GM21717 (cell line): ENCODE measurements around the gene CD2AP.
"Not testable (repeated sequence)": the region's sequence is repeated elsewhere in the genome, so short reads cannot be mapped to it uniquely, and the experiment has no call there.

ENCODE experiments used
- ATAC-seq: cut with Tn5 transposase; IDR thresholded peaks from one replicate; pipeline ENCODE4 v1.9.1; 2021; ENCODE audit warnings: mild to moderate bottlenecking, moderate library complexity; ENCODE audit not compliant: unreplicated experiment

CD2AP gene

DNA sequence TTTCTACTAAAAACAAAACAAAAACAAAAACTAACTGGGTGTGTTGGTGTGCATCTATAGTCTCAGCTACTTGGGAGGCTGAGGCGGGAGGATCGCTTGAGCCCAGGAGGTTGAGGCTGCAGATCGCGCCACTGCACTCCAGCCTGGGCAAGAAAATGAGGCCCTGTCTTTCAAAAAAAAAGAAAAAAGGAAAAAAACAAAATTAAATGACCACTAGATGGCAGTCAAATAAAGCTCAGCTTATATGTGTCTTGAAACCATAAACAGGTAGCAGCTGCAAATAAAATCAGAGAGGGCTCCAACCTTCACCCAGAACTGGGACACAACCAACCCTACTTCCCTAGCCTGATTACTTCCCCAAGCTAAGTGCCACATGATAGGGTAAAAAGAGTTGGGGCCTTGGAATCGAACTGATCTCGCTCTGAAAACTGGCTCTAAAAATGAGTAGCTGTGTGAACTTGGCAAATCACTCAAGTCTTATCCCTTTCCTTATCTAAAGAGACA lies 153.7 kb downstream of the CD2AP start:
- peak; percentile 61 for ATAC-seq

GRCh38 chr6:47631797-47632196 lies 154.2 kb downstream of the CD2AP start:
- ATAC-seq = no peak

- no peak for ATAC-seq
Measured at GRCh38 chr6:47633141-47633540, 155.6 kb downstream of the CD2AP start.

DNA sequence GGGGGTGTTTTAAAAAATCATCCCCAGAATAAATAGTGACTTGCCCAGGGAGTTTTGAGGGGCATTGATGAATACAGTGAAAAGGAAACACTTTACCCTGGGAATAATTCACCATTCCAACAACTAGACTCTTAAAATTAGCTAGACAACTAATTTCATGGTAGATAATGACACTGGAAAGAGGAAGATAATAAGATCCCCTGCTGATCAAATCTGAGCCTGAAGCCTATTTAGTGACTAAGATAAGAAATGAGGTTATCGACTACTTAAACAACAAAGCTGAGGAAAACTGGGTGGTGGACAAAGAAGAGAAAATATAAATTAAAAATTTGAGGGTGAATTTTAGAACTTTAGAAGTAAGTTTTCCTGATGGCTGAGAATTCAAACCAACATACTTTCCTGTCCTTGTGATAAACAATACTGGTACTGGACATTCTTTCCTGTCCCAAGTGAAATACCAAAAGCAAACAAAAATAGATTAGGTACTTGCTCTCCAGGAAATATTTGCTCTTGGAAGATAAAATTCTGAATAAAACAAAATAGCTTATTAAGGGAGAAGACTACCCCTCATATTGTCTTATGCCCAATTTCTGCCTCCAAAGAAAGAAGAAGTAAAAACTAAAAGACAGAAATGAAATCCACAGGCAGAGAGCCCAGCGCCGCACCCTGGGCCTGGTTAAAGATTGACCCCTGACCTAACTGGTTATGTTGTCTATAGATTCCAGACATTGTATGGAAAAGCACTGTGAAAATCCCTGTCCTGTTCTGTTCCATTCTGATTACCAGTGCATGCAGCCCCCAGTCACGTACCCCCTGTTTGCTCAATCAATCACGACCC lies 156.8 kb downstream of the CD2AP start:
- no peak for ATAC-seq

DNA sequence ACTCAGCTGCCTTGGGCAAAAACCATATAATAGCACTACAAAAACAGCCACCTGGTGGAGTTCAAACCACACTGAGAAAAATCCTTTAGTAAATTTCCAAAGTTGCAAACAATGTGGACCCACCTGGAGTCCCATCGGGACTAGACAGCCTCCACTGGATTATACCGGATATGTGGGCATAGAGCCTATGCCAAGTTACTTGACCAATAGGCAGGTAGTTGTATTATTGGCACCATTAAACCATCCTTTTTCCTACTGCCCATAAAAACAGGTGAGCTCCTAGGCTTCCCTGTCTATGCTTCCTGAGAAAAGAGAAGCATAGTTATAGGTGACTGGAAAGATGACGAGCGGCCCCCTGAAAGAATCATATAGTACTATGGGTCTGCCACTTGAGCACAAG lies 169.1 kb downstream of the CD2AP start:
- no peak for ATAC-seq

DNA sequence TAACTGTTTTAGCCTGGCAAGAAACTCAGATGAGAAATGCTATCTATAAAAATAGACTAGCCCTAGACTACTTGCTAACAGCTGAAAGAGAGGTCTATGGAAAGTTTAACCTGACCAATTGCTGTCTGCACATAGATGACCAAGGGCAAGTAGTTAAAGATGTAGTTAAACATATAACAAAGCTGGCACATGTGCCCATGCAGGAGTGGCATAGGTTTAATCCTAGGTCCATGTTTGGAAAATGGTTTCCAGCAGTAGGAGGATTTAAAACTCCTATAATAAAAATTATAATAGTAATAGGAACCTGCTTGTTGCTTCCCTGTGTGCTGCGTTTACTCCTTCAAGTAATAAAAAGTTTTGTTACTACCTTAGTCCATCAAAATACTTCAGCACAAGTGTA lies 169.6 kb downstream of the CD2AP start:
- ATAC-seq = no peak

- not testable (repeated sequence) for ATAC-seq
Measured at GRCh38 chr6:47647626-47648025, 170.0 kb downstream of the CD2AP start.

DNA sequence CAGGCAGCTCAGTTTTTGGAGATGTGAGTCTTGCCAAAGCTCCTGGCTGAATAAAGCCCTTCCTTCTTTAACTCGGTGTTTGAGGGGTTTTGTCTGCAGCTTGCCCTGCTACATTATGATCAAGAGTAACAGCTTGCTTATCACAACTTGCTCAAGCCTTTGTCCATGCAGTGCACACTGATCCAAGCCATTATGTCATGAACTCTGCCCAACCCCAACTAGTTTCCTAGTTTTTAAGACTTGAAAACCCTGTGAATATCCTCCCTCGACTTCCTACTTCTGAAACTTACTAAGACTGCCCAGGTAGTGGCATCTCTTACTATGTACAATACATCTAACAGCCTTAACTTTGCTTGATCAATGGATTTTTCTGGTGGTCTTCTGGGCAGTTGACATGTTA lies 170.4 kb downstream of the CD2AP start:
- no peak for ATAC-seq

GRCh38 chr6:47650553-47651432 lies 173.2 kb downstream of the CD2AP start:
- peak; percentile 77 for ATAC-seq

DNA sequence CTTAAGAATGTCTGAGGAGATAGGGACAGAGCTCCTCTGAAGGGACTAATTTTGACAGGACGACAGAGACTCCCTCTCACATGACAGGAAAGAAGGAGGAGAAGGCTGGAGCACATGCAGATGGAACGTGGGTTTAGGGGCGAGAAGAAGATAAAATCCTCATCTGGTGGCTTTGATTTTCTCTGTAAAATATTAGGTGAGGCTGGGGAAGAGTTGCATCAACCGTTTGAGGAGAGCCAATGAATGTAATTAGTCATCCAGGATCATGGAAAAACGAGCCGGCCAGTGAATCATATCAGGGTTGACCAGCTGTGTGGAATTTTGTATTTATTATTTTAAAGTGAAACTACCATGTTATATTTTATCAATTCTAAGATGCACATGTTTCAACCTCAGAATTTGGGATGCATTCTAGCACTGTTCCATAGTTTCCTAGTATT lies 173.9 kb downstream of the CD2AP start:
- no peak for ATAC-seq

DNA sequence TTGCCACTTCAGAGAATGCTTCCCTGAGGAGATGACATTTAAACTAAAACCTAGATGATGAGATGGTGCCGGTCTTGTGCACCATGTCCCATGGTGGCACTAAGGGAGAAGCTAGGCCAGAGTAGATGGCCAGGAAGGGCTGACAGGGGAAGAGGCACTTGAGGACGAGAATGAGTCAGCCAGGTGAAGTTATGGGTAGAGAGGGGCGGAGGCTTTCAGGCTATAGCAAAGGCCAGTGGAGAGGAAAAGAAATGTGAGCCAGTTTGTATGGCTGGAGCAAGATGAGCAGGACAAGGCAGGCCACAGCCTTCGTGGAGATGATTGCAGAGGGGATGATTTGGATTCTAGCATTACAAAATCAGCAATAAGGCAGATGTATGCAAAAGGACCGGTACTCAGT lies 176.1 kb downstream of the CD2AP start:
- ATAC-seq = no peak

- no peak for ATAC-seq
Measured at GRCh38 chr6:47654255-47654654, 176.7 kb downstream of the CD2AP start.

DNA sequence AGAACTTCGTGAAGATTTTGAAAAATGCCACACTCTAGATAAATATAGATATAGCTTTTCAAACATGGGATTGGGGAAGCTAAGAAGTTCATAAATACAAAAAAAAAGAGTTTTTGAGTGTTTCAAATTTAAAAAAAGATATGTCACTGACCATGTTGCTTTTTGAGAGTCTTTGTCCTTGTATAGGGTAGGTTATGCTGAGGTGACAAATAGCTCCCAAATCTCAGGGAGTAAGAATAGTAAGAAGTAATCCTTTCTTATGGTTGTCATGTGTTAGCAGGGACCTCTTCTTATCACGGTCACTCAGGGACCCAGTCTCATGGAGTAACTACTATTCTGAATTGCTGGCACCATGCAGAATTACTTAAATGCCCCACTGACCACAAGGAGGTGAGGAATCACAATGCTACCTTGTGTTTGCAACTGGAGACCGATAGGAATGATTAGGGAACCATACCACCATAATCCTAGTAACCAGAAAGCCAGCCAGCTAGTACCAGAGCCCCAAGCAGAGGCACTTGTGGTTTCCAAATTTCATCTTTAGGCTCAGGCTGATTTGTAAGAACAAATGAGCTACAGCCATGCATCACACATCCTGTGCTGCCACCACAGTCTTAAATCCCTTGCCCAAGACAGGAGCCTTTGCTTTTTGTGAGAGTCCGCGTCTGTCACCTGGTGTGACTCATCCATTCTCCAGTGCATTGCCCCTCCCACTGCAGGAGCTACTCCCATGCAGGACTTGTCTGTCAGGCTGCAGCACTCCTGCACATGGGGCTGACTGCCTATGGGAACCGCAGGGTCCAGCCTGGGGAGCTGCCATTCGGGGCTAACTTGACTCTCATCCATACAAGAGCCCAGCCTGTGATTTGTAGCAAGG lies 178.4 kb downstream of the CD2AP start:
- ATAC-seq = no peak

GRCh38 chr6:47661960-47662359 lies 184.4 kb downstream of the CD2AP start:
- ATAC-seq = no peak

DNA sequence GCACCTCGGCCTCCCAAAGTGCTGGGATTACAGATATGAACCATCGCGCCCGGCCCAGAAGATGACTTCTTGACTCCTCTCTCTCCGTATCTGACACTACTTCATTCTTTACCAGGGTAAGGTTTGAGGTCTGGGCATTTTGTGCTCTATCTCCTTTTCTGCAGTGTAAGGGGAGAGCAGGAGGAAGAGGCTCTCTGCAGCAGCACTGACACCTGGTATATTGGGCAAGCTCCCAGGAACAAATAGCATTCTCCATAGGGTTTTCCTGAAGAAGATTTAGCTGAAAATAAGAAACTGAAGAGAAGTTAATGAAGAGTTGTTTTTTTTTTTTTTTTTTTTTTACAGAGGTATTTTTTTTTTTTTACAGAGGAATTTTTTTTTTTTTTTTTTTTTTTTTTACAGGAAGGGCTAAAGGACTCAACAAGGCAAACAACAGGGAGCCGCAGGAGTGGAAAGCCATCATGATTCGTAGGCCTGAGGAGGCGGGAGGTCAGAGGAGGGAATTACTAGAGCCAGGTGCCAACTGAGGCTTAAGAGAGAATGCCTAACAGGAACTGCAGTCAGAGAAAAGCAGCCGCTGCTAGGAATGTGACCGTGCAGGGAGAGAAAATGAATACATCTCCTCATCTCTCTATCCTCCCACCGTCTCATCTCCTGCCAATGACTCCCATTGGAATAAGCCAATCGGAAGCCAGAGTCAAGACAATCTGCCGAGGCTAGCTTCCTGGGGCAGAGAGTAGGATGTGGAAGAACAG lies 186.1 kb downstream of the CD2AP start:
- ATAC-seq = no peak

DNA sequence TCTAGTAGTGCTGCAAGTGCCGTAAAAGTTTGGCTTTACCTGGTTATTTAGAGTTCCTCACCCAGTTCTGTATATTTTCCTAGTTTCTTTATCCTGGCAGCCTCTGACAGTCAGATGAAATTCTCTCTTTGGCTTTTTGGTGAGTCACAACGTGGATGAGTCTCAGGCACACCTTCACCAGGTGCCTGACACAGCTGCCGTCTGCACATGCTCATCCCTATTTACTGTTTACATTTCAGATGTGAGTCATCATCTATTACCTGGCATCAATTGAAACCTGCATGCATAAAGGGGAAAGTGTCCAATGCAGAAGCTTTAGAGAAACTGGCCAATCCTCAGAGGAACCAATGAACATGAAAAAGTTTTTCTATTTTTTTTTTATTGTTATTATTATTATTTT lies 187.5 kb downstream of the CD2AP start:
- ATAC-seq = no peak

- ATAC-seq = no peak
Measured at GRCh38 chr6:47669684-47670513, 192.3 kb downstream of the CD2AP start.

GRCh38 chr6:47670851-47671250 lies 193.3 kb downstream of the CD2AP start:
- no peak for ATAC-seq

- ATAC-seq = no peak
Measured at GRCh38 chr6:47671777-47672176, 194.2 kb downstream of the CD2AP start.
